Keratinocyte (primary cell): Measurements from ENCODE around the gene MYH7B. TPM values are rescaled to one million over a fixed set of nuclear protein-coding genes. Genes with fewer than 3 reads are reported as not detected.

Experiments used
- DNase-seq: peaks from one replicate; pipeline ENCODE4 v3.0.0-alpha.2; 2011; ENCODE audit warnings: low read depth, missing footprints, low spot score
- FAIRE-seq: peaks from 2 replicates; lab custom pipeline; 2011; peaks lifted over from hg19 to GRCh38; lab: Jason Lieb, UNC
- H2AFZ ChIP-seq: 2 replicates; pipeline ENCODE4 v1.6.0; 2012; ENCODE audit warnings: low read length, control low read depth, inconsistent platforms; ENCODE audit not compliant: control insufficient read depth
- H3K27ac ChIP-seq: 2 replicates; pipeline ENCODE4 v1.5.1; 2011; ENCODE audit warnings: low read length; ENCODE audit not compliant: control insufficient read depth, insufficient read depth
- H3K27me3 ChIP-seq: 3 replicates; pipeline ENCODE4 v1.6.0; 2011; ENCODE audit warnings: low read length; ENCODE audit not compliant: control insufficient read depth, insufficient read depth; ENCODE audit errors: extremely low read depth
- H3K36me3 ChIP-seq, 2 experiments: 2 replicates in 1 of 2; 3 replicates in 1 of 2; pipeline ENCODE4 v1.5.1; 2011; ENCODE audit warnings: low read length in 2 of 2, mild to moderate bottlenecking in 1 of 2; ENCODE audit not compliant: control insufficient read depth in 2 of 2, insufficient read depth in 2 of 2; ENCODE audit errors: extremely low read depth in 1 of 2
- H3K4me1 ChIP-seq: 3 replicates; pipeline ENCODE4 v1.5.1; 2011; ENCODE audit warnings: low read length; ENCODE audit not compliant: control insufficient read depth, insufficient read depth; ENCODE audit errors: extremely low read depth
- H3K4me2 ChIP-seq: 3 replicates; pipeline ENCODE4 v1.6.0; 2011; ENCODE audit warnings: low read depth, low read length; ENCODE audit not compliant: control insufficient read depth, insufficient read depth; ENCODE audit errors: extremely low read depth
- H3K4me3 ChIP-seq, 3 experiments: fragments of 200-600 bp in 1 of 3; sonication (generic) in 1 of 3; 2 replicates in 2 of 3; 3 replicates in 1 of 3; pipeline ENCODE4 v1.5.1; 2011 to 2016; ENCODE audit warnings: low read length in 3 of 3, mild to moderate bottlenecking in 3 of 3, control low read depth in 2 of 3, inconsistent platforms in 1 of 3, low read depth in 1 of 3, mixed read lengths in 1 of 3, mixed run types in 1 of 3, moderate library complexity in 1 of 3; ENCODE audit not compliant: control insufficient read depth in 2 of 3, insufficient read depth in 2 of 3; ENCODE audit errors: extremely low read depth in 1 of 3
- H3K79me2 ChIP-seq: 2 replicates; pipeline ENCODE4 v1.6.0; 2012; ENCODE audit warnings: low read length; ENCODE audit not compliant: control insufficient read depth, insufficient read depth
- H3K9ac ChIP-seq: 3 replicates; pipeline ENCODE4 v1.6.0; 2011; ENCODE audit warnings: low read length; ENCODE audit not compliant: control insufficient read depth, insufficient read depth; ENCODE audit errors: extremely low read depth
- H3K9me1 ChIP-seq: 3 replicates; pipeline ENCODE4 v1.6.0; 2011; ENCODE audit warnings: low read length; ENCODE audit not compliant: control insufficient read depth, insufficient read depth; ENCODE audit errors: extremely low read depth
- H3K9me3 ChIP-seq: 2 replicates; pipeline ENCODE4 v1.5.1; 2012; ENCODE audit warnings: low read depth, low read length; ENCODE audit not compliant: control insufficient read depth
- H4K20me1 ChIP-seq: 3 replicates; pipeline ENCODE4 v1.6.0; 2011; ENCODE audit warnings: low read length; ENCODE audit not compliant: control insufficient read depth, insufficient read depth; ENCODE audit errors: extremely low read depth
- CTCF ChIP-seq, 3 experiments: IDR thresholded peaks in 1 of 3; conservative IDR thresholded peaks in 1 of 3; optimal IDR thresholded peaks in 1 of 3; 2 replicates in 2 of 3; 3 replicates in 1 of 3; pipeline versions ENCODE3 to v1.5.1; 2011; ENCODE audit warnings: low read length in 3 of 3, mild to moderate bottlenecking in 3 of 3, moderate library complexity in 2 of 3, control low read depth in 1 of 3, inconsistent platforms in 1 of 3; ENCODE audit not compliant: insufficient read depth in 2 of 3; ENCODE audit errors: extremely low read depth in 1 of 3
- EZH2 ChIP-seq: IDR thresholded peaks from one replicate; pipeline ENCODE4 v1.6.1; 2012; ENCODE audit warnings: inconsistent platforms, mild to moderate bottlenecking, low read length, moderate library complexity
- dilution Hi-C: fragments of 300-500 bp; cut with MboI; formaldehyde crosslinking; loops from one replicate; pipeline ENCODE4 v1.7.0; 2020; ENCODE audit warnings: low sequenced_read_pairs; ENCODE audit not compliant: extremely low pct_ligation_motif_present
- polyA plus RNA-seq, 5 experiments: library from polyadenylated mRNA; depleted of rRNA in 3 of 5; stranded (reverse) in 3 of 5; stranded (forward) in 1 of 5; unstranded in 1 of 5; fragments of >200 nt; gene quantifications; 1 replicate in 1 of 5; 2 replicates in 3 of 5; 3 replicates in 1 of 5; pipeline versions ENCODE4 v1.2.1 to v1.2.3, GENCODE V29; 2011 to 2012; ENCODE audit warnings: missing spikeins in 2 of 5, low read depth in 1 of 5, low replicate concordance in 1 of 5

MYH7B gene
- polyA plus RNA-seq, 1 donor (not counting 4 experiments of a cell fraction or from before 2014, with no cell fraction given): 0.01 TPM

- Histone ChIP-seq H3K27me3 (no peaks in the 10 kb centered on the region), H3K9me3 (no peaks in the 10 kb centered on the region), H3K9ac (no peak overlapping the region), H3K79me2 (no peaks in the 10 kb centered on the region), H2AFZ (no peak overlapping the region), H3K4me2 (no peak overlapping the region), H3K27ac (no peak overlapping the region), H4K20me1 (no peaks in the 10 kb centered on the region), H3K4me1 (no peaks in the 10 kb centered on the region), H3K4me3 (no peak overlapping the region), H3K36me3 (peaks cover 10 to 32% of the 10 kb centered on the region in 2 experiments), H3K9me1 (no peaks in the 10 kb centered on the region)
- DNase-seq: no peak
- TF ChIP-seq EZH2 (no peak), CTCF (optimal IDR thresholded peaks at IDR 0.05 in 1 of 3, IDR thresholded peaks at IDR 0.05 in 1 of 3, conservative IDR thresholded peaks at IDR 0.05 in 1 of 3; ENCODE audit: extremely low read depth in 1 of 3, insufficient read depth in 2 of 3, low read length in 3 of 3) (no peak)
- dilution Hi-C loops: no loop called here
- no peak for FAIRE-seq
Observed at GRCh38 chr20:34997131-34997561, 41.5 kb downstream of the MYH7B start.

GRCh38 chr20:34997774-34998173 lies 42.1 kb downstream of the MYH7B start:
- H3K27ac ChIP-seq: no peak overlapping the region
- no peak overlapping the region for H3K9ac ChIP-seq
- H3K27me3 ChIP-seq: no peaks in the 10 kb centered on the region
- no peaks in the 10 kb centered on the region for H3K9me1 ChIP-seq
- peaks cover 15 to 36% of the 10 kb centered on the region in 2 experiments for H3K36me3 ChIP-seq
- no peak overlapping the region for H2AFZ ChIP-seq
- no peaks in the 10 kb centered on the region for H4K20me1 ChIP-seq
- TF ChIP-seq EZH2: no peak
- no peak for TF ChIP-seq CTCF (optimal IDR thresholded peaks at IDR 0.05 in 1 of 3, IDR thresholded peaks at IDR 0.05 in 1 of 3, conservative IDR thresholded peaks at IDR 0.05 in 1 of 3; ENCODE audit: extremely low read depth in 1 of 3, insufficient read depth in 2 of 3, low read length in 3 of 3)
- FAIRE-seq (no peak), DNase-seq (no peak)
- H3K4me3 ChIP-seq: no peak overlapping the region
- H3K9me3 ChIP-seq: no peaks in the 10 kb centered on the region
- H3K79me2 ChIP-seq: no peaks in the 10 kb centered on the region
- dilution Hi-C loops: no loop called here
- no peak overlapping the region for H3K4me2 ChIP-seq
- H3K4me1 ChIP-seq: no peaks in the 10 kb centered on the region
